Measurements from ENCODE around the gene LMAN2.

DNA sequence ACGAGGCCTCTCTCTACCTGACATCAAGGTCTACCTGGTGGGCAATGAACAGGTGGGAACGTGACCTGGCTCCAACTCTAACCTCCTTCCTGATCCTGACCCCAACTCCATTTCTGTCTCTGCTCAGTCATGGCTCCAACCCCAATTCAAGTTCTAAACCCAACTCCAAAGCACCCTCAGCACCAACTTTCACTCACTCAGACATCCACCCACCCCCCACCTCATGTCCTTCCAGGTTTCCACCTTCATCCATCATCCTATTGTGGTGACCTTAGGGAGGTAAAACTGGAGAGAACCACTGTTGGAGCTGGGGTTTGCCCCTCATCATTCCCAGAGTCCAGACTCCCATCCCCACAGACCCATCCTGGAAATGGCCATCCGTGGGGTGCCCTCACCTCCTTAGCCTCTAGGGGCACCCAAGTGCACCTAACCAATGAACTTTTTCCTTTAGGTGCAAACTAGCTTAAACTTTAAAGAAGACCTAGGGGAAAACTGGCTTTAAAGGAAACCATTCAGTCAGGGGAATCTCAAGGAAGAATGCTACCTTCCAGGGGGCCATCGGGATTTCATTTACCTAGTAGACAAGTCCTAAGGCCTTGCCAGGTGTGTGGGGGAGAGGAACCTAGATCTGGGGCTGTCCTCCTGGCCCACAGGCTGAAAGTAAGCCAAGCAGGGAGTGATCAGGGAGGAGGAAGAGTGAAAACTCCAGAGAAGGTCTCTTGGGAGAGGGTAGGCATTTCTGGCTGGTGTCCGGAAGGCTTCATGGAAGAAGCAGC, 17.6 kb upstream of the LMAN2 start:
- TF ChIP-seq, protein P1, sequence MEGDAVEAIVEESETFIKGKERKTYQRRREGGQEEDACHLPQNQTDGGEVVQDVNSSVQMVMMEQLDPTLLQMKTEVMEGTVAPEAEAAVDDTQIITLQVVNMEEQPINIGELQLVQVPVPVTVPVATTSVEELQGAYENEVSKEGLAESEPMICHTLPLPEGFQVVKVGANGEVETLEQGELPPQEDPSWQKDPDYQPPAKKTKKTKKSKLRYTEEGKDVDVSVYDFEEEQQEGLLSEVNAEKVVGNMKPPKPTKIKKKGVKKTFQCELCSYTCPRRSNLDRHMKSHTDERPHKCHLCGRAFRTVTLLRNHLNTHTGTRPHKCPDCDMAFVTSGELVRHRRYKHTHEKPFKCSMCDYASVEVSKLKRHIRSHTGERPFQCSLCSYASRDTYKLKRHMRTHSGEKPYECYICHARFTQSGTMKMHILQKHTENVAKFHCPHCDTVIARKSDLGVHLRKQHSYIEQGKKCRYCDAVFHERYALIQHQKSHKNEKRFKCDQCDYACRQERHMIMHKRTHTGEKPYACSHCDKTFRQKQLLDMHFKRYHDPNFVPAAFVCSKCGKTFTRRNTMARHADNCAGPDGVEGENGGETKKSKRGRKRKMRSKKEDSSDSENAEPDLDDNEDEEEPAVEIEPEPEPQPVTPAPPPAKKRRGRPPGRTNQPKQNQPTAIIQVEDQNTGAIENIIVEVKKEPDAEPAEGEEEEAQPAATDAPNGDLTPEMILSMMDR (IDR thresholded peaks at IDR 0.05): peak; percentile 39 to 57 (median 48)
- no peak for TF ChIP-seq POLR2A (IDR thresholded peaks at IDR 0.05)

Data from right lobe of liver (tissue), 4 donors.